ENCODE results near the gene NDUFS6.

GRCh38 chr5:1797855-1798254 is 3.4 kb upstream of the NDUFS6 start:
- TF ChIP-seq POLR2A (IDR thresholded peaks at IDR 0.05) (no peak), CTCF (IDR thresholded peaks at IDR 0.05) (no peak), EP300 (IDR thresholded peaks at IDR 0.05) (no peak)
